GM11168 (cell line): Measurements from ENCODE around the gene SNW1.
"Not testable (repeated sequence)": the region's sequence is repeated elsewhere in the genome, so short reads cannot be mapped to it uniquely, and the experiment has no call there.

Source experiments
- in situ Hi-C: fragments of 300-500 bp; cut with MboI; formaldehyde crosslinking; loops from one replicate; pipeline ENCODE4 v1.12.0; 2022; ENCODE audit warnings: low sequenced_read_pairs; ENCODE audit not compliant: unreplicated experiment

The SNW1 gene

GRCh38 chr14:77752799-77753516 is 8.0 kb downstream of the SNW1 start:
- in situ Hi-C loops: no loop called here

DNA sequence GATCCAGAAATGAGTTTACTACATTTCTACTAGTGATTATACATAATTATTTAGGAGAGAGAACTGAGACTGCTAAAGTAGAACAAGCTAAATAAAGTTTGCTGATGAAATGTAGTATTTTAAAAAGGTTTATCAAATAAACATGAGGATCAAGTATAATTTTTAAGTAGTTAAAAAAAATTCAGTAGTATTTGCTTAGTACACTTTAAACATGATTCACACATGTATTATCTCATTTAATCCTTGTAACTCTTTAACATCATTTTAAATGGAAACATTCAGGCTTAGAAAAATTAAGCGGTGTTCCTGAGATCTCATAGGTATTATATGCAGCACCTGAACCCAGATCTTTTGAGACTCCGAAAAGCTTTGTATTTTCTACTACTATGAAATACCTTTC is 8.7 kb downstream of the SNW1 start:
- in situ Hi-C loops: no loop called here

- in situ Hi-C loops: not testable (repeated sequence)
Measured at GRCh38 chr14:77747425-77747824, 13.5 kb downstream of the SNW1 start.

DNA sequence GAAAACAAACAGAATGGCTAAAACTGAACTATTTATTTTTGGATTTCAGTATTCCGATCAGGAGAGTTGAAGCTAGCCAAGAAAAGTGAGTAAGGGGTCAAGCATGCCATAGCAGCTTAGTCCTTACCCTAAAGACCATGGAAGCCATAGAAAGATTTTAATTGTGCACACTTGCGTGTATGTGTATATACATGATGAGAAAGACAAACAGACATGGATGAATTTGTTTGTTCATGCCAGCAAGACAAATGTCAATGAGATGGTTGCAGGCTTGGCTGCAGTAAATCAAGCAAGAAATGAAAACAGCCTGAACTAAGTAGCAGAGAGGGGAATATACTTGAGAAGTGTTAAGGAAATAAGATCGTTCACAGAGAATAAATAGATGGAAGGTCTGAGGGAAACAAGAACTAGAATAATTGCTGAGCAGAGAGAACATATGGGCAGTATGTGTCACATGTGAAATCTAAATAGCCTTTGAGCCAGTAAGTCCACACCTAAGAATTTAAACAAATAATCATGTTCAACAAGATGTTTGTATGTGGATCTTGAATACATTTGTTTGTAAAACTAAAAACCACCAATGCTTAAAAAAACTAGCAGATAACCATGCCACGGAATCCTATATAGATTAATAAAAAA is 14.8 kb downstream of the SNW1 start:
- in situ Hi-C loops: no loop called here

DNA sequence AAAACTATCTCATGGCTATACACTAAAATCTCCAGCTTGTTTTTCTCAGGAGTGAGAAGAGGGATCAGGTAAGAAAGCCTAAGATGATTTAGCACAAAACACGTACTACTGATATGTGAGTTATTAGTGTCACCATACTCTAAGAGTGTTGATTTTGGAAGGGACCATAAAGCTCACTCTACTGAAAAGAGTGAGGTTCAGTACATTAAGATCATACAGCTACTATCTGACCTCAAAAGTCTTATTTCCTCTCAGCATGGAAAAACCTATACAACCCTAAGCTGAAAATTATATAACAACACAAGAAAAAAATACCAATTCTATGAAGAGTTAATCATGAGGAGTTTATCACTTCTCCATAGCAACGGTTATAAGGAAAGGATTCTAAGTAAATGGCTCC is 19.5 kb downstream of the SNW1 start:
- in situ Hi-C loops: no loop called here

- in situ Hi-C loops: no loop called here
Measured at GRCh38 chr14:77738559-77739250, 22.3 kb downstream of the SNW1 start.

- in situ Hi-C loops: no loop called here
Measured at GRCh38 chr14:77730976-77731497, 29.9 kb downstream of the SNW1 start.

GRCh38 chr14:77722301-77722700 is 38.7 kb downstream of the SNW1 start:
- in situ Hi-C loops: no loop called here

DNA sequence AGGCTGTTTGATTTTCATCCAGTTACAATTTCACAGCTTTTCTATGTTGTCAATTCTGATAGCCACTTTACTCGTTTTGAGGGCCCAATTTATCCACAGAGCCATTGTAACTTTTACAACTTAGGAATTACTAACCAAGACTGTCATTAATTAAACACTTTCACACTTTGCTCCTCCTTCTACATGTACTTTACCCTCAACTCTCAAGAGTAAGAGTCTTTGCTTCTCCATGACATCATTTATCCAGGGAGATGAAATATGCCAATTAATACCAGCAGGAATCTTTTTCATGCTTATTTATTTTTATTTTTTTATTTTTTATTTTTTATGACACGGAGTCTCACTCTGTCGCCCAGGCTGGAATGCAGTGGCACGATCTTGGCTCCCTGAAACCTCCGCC is 39.5 kb downstream of the SNW1 start:
- in situ Hi-C loops: no loop called here

DNA sequence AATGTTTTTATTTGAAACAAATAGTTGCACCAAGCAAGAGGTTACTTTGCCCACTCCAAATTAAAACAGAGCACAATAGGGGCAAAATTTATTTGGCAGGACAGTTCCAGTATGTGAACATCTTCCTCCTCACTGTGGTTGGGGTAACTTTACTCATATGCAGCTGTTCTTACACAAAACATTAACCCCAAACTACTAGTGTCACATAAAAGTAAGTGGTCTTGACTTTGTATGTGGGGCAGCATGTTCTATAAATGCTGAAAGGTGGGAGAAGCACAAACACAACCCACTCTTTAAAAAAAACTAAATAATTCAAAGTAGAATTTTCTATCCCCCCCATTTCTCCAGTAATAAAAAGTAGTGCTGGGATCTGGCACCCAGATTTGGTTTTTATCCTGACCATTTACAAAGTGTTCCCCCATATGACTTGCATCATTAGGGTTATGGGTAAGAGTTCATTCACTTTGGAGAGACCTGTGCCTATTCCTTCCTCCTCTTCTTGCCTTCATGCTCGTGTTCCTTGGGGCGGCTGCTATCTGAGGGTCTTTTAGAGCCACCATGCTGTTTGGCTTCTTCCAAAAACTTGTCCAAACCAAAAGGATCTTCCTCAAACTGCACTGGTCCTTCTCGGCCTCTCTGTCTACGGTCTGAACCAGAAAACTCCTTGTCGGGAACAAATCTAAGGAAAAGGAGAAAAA is 43.2 kb downstream of the SNW1 start:
- in situ Hi-C loops: no loop called here

GRCh38 chr14:77714926-77715325 is 46.0 kb downstream of the SNW1 start:
- in situ Hi-C loops: no loop called here

DNA sequence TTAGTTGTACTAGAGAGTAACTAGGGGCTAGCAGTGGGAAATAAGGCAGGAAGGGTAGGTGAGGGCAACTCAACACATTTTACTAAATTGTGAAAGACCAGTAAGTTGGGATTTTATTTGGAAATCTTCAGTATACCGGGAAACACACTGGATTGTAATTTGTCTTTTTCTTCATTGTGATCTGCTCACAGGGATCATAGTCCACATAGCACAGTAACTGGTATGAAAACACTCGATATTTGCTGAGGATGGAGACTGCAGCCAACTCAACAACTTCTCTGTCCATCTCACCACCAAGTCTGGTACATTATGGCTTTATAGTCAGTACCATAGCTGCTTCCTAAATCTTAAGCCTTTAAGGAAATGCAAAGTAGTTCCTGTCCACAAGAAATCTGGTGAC is 50.6 kb downstream of the SNW1 start:
- in situ Hi-C loops: no loop called here

DNA sequence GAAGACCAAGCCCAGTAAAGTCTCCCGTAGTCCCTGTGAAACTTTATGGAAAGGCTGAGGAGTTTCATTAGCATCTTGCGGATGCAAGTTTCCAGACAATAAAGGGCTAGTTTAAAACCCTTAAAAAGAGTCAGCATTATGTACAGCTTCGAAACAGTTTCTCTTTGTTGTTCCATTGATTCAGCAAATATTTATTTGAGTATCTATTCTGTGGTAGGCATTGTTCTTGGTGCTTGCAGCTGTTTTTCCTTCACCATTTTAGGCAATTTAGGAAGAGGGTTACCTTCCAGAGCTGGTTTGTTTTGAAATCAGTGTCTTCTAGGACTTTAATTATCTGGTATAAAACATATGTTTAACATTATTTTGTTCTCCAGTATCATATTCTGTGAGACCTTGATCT is 51.5 kb downstream of the SNW1 start:
- in situ Hi-C loops: loop anchor here (5.0 kb wide), 1 partner anchor 37 kb away; no protein-coding TSS in a partner anchor

DNA sequence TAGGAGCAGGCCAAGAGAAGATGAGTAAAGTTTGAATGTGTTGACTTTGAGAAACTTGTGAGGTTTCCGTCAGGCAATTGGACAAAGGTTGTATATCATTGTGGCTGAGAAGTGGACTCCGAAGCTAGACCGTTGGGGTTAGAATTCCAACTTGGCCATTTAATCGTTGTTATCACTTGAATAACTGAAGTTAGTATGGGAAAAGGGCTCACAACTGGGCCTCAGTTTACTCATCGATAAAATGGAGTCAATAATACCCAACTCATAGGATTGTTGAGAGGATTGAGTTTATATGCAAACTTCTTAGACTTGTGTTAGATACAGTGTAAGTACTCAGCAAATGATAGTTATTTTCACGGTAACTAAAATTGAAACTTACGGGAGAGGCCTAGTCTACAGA is 52.2 kb downstream of the SNW1 start:
- in situ Hi-C loops: loop anchor here (5.0 kb wide), 1 partner anchor 36 kb away; no protein-coding TSS in a partner anchor

DNA sequence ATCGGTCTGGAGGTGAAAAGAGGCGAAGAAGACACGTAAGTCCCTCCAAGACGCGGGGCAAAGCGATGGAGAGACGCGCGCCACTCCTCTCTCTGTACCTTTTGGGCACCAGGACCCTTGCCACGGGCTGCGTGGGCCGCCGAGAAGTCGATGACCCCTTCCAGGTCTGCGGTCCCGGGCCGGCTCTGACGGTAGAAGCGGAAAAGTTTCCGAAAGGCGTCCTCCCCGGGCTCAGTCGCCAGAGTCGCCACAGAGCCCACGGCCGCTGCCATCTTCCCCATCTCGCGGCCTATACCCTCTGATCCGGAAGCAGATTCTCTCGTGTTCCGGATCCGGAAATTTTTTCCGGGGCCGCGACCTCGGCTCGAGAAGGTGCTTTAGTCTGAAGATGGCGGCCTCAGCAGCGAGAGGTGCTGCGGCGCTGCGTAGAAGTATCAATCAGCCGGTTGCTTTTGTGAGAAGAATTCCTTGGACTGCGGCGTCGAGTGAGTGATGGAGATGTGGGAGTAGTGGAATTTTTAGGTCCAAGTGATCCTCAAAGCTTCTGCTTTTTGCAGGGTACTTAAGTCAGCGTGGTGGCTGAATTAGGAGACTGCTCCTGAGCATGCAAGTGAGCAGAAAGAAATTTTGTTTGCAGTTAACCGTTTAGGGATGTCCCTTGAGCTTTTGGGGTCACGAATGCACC is 53.1 kb downstream of the SNW1 start, which contains the start of the genes ALKBH1 and SLIRP:
TSS of gene ALKBH1 (minus strand) at position 300 of the 685 bp plus-strand sequence. CDS start at position 281, 19 bp downstream.
TSS of gene SLIRP (plus strand) at position 380 of the 685 bp plus-strand sequence. CDS start at position 389, 9 bp downstream.
- in situ Hi-C loops: loop anchor here (5.0 kb wide), 1 partner anchor 36 kb away; no protein-coding TSS in a partner anchor

DNA sequence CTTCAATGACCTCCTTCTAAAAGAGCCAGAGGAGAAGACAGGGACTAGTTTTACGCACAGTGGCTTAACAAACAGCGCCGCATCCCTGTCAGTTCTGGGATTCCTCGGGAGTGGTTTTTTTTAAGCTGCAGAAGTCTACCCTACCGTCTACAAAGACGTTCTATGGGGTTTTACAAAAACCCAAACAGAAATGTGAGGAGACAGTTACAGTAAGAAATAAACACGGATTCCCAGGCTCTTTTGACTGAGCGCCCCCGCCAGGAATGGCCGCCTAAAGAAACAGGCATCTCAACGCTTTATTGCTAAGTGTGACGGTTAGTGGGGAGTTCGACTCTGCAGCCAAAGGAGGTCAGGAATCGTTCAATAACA is 53.6 kb downstream of the SNW1 start:
- in situ Hi-C loops: loop anchor here (5.0 kb wide), 1 partner anchor 35 kb away; no protein-coding TSS in a partner anchor

GRCh38 chr14:77691259-77691658 is 69.7 kb downstream of the SNW1 start:
- in situ Hi-C loops: no loop called here

DNA sequence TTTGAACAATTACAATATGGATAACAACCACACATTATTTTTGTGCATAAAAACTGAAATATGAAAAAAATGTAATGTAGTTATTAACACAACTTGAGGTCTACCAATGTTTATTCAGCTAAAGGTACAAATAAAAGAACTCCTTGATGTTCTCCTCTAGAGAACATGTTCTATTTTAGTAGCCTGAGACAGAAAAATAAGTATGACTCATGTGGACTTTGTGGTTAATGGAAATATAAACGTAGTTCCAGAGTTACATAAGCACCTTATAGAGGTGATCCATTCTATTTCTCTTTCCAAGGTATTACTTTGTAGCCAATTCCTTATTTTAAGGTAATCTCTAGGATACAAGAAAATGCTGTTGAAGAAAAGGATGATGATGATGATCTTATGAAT is 78.8 kb downstream of the SNW1 start:
- in situ Hi-C loops: no loop called here
